Measurements from ENCODE around the gene TASP1. TPM values are rescaled to one million over a fixed set of nuclear protein-coding genes. Genes with fewer than 3 reads are reported as not detected.

The TASP1 gene
- total and polyA plus RNA-seq, 2 donors from 2014 or later = 6.0 to 22.7 TPM

DNA sequence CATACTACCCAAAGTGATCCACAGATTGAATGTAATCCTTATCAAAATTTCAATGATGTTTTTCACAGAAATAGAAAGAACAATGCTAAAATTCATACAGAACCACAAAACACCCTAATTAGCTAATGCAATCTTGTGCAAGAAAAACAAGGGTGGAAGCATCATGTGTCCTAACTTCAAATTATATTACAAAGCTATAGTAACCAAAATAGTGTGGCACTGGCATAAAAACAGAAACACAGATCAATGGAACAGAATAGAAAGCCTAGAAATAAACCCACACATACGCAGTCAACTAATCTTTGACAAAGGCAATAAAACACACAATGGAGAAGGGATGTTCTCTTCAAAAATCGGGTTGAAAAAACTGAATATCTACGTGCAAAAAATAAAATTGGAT is 131.1 kb downstream of the TASP1 start:
- FAIRE-seq = no peak
- Histone ChIP-seq H3K4me1 (ENCODE audit: control insufficient read depth in 2 of 3, insufficient read depth in 2 of 3, low read depth in 1 of 3, low read length in 3 of 3) (no peaks in the 10 kb centered on the region), H3K9ac (ENCODE audit: low read length in 3 of 3) (no peak overlapping the region), H3K4me3 (ENCODE audit: low read length in 3 of 3) (no peak overlapping the region), H3K9me3 (ENCODE audit: control insufficient read depth in 2 of 3, insufficient read depth in 1 of 3, low read length in 3 of 3) (peaks cover 0 to 16% (median 0%) of the 10 kb centered on the region in 3 donors), H3K27ac (ENCODE audit: low read depth in 2 of 2, low read length in 2 of 2) (no peak overlapping the region), H3K36me3 (ENCODE audit: control insufficient read depth in 2 of 3, insufficient read depth in 3 of 3, low read length in 3 of 3) (no peaks in the 10 kb centered on the region), H3K27me3 (ENCODE audit: control insufficient read depth, insufficient read depth, low read length) (no peaks in the 10 kb centered on the region)
- intact Hi-C loops (cut with DNase I) = no loop called here
- TF ChIP-seq, protein P1, sequence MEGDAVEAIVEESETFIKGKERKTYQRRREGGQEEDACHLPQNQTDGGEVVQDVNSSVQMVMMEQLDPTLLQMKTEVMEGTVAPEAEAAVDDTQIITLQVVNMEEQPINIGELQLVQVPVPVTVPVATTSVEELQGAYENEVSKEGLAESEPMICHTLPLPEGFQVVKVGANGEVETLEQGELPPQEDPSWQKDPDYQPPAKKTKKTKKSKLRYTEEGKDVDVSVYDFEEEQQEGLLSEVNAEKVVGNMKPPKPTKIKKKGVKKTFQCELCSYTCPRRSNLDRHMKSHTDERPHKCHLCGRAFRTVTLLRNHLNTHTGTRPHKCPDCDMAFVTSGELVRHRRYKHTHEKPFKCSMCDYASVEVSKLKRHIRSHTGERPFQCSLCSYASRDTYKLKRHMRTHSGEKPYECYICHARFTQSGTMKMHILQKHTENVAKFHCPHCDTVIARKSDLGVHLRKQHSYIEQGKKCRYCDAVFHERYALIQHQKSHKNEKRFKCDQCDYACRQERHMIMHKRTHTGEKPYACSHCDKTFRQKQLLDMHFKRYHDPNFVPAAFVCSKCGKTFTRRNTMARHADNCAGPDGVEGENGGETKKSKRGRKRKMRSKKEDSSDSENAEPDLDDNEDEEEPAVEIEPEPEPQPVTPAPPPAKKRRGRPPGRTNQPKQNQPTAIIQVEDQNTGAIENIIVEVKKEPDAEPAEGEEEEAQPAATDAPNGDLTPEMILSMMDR (IDR thresholded peaks at IDR 0.05; ENCODE audit: borderline replicate concordance, extremely low read depth, insufficient read depth) = no peak
- no peak for DNase-seq

DNA sequence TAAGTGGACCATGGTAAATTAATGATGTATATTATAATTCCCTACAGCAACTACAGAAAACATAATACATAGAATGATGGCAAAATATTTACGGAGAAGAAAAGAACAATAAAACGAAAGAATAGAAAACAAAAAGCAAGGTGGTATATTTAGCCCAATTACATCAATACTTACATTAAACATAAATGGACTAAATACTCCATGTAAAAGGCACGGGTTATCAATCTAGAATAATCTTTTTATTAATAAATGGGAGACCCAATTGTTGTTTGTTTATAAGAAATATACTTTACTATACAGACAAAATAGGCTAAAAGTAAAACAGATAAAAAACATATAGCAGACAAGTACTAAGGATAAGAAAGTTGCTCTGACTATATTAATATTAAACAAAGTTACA is 137.2 kb downstream of the TASP1 start:
- Histone ChIP-seq H3K27ac (ENCODE audit: low read depth in 2 of 2, low read length in 2 of 2) (no peak overlapping the region), H3K27me3 (ENCODE audit: control insufficient read depth, insufficient read depth, low read length) (no peaks in the 10 kb centered on the region), H3K9me3 (ENCODE audit: control insufficient read depth in 2 of 3, insufficient read depth in 1 of 3, low read length in 3 of 3) (peaks cover 0 to 13% (median 10%) of the 10 kb centered on the region in 3 donors), H3K36me3 (ENCODE audit: control insufficient read depth in 2 of 3, insufficient read depth in 3 of 3, low read length in 3 of 3) (no peaks in the 10 kb centered on the region), H3K9ac (ENCODE audit: low read length in 3 of 3) (no peak overlapping the region), H3K4me1 (ENCODE audit: control insufficient read depth in 2 of 3, insufficient read depth in 2 of 3, low read depth in 1 of 3, low read length in 3 of 3) (no peaks in the 10 kb centered on the region), H3K4me3 (ENCODE audit: low read length in 3 of 3) (no peak overlapping the region)
- TF ChIP-seq, protein P1 (IDR thresholded peaks at IDR 0.05; ENCODE audit: borderline replicate concordance, extremely low read depth, insufficient read depth) = no peak
- intact Hi-C loops (cut with DNase I) = no loop called here
- DNase-seq (no peak), FAIRE-seq (no peak)

DNA sequence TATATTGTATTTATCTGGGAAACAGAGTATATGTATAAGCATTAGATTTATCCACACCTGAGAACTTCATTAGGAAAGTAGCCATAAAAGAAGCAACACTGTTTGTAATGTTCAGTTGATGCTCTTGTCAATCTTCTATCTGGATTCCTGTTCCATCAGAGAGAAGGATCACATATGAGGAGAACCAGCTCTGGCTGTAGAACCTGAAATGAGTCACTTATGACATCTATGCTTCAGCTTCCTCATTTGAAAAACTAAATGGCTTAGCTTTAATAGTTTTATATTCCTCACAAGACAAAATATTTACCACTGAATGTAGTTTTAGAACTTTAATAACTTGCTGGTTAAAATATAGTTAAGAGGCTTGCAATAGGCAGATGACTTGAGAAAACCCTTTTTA is 144.7 kb downstream of the TASP1 start:
- no peak overlapping the region for H3K4me3 ChIP-seq (ENCODE audit: low read length in 3 of 3)
- intact Hi-C loops (cut with DNase I) = no loop called here
- TF ChIP-seq, protein P1 (IDR thresholded peaks at IDR 0.05; ENCODE audit: borderline replicate concordance, extremely low read depth, insufficient read depth) = no peak
- DNase-seq (no peak), FAIRE-seq (no peak)
- H3K36me3 ChIP-seq (ENCODE audit: control insufficient read depth in 2 of 3, insufficient read depth in 3 of 3, low read length in 3 of 3) = no peaks in the 10 kb centered on the region
- no peaks in the 10 kb centered on the region for H3K4me1 ChIP-seq (ENCODE audit: control insufficient read depth in 2 of 3, insufficient read depth in 2 of 3, low read depth in 1 of 3, low read length in 3 of 3)
- H3K27ac ChIP-seq (ENCODE audit: low read depth in 2 of 2, low read length in 2 of 2) = no peak overlapping the region
- no peak overlapping the region for H3K9ac ChIP-seq (ENCODE audit: low read length in 3 of 3)
- H3K9me3 ChIP-seq (ENCODE audit: control insufficient read depth in 2 of 3, insufficient read depth in 1 of 3, low read length in 3 of 3) = peaks cover 0 to 6% (median 3%) of the 10 kb centered on the region in 3 donors
- no peaks in the 10 kb centered on the region for H3K27me3 ChIP-seq (ENCODE audit: control insufficient read depth, insufficient read depth, low read length)

DNA sequence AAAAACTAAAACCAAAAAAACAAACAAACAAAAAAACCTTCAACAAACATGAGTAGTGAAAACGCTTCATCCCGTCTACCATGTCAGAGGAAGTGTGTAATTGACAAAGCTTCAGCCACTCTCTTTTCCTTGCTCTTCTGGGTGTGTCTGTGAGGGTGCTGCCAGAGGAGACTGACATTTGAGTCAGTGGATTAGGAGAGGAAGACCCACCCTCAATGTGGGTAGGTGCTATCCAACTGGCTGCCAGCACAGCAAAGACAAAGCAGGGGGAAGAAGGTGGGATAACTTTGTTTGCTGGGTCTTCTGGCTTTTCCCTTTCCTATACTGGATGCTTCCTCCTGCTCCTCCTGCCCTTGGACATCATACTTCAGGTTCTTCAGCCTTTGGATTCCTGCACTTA is 145.6 kb downstream of the TASP1 start:
- Histone ChIP-seq H3K27ac (ENCODE audit: low read depth in 2 of 2, low read length in 2 of 2) (no peak overlapping the region), H3K4me3 (ENCODE audit: low read length in 3 of 3) (no peak overlapping the region), H3K4me1 (ENCODE audit: control insufficient read depth in 2 of 3, insufficient read depth in 2 of 3, low read depth in 1 of 3, low read length in 3 of 3) (no peaks in the 10 kb centered on the region), H3K36me3 (ENCODE audit: control insufficient read depth in 2 of 3, insufficient read depth in 3 of 3, low read length in 3 of 3) (no peaks in the 10 kb centered on the region), H3K9me3 (ENCODE audit: control insufficient read depth in 2 of 3, insufficient read depth in 1 of 3, low read length in 3 of 3) (peaks cover 0 to 6% (median 3%) of the 10 kb centered on the region in 3 donors), H3K27me3 (ENCODE audit: control insufficient read depth, insufficient read depth, low read length) (no peaks in the 10 kb centered on the region), H3K9ac (ENCODE audit: low read length in 3 of 3) (no peak overlapping the region)
- TF ChIP-seq, protein P1 (IDR thresholded peaks at IDR 0.05; ENCODE audit: borderline replicate concordance, extremely low read depth, insufficient read depth) = no peak
- intact Hi-C loops (cut with DNase I) = no loop called here
- DNase-seq (no peak), FAIRE-seq (no peak)

Measured in kidney (tissue), 14 donors.